Hippocampal formation (tissue), 2 donors: ENCODE measurements around the gene HAO1.
A peak's percentile ranks its signal among the peaks of the same experiment; 100 is the strongest.
"Not testable (repeated sequence)": the region's sequence is repeated elsewhere in the genome, so short reads cannot be mapped to it uniquely, and the experiment has no call there.

Experiments used
- DNase-seq, 2 donors: peaks; one replicate each; lab custom pipeline; 2025; lab: John Stamatoyannopoulos, UW

The HAO1 gene

DNA sequence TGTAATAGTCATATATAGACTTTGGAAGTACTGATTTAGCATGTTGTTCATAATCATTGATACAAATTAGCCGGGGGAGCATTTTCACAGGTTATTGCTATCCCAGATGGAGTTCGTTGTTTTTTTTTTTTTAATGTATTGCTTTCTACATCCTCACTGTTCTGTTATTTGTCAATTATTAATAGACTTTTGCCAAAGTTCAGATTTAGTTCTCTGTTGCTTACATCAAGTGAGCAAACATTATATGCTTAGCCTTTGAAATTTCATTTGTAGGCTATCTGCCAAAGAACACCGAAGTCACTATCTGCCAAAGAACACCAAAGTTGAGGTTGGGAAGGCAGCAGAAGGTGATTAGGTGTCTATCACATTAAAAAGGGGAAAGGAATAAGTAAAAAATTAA lies at the start of gene HAO1:
Gene HAO1 (minus strand): TSS at position 118 of the 400 bp plus-strand sequence. CDS start 36 bp downstream, at position 82.
- no peak for DNase-seq

DNA sequence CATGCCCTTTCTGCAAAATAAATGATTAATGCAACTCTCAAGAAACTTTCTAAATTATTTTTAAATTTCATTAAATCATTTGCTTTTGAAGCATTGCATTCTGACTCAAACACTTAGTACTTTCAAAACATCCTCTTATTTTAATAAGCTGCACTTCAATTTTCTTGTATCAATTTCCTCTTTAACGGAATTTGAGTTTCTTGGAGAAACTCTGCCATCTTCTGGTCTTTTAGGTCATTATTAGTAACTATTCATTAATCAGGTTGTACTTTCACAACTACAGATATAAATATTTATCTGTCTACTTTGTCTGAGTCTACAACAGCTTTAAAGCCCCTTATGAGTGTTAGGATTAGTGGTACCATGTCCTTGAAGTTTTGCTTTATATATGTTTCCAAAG lies 49.1 kb upstream of the HAO1 start:
- DNase-seq: no peak

- DNase-seq: no peak
Observed at GRCh38 chr20:7985916-7986315, 45.7 kb upstream of the HAO1 start.

- no peak for DNase-seq
Observed at GRCh38 chr20:7984192-7984591, 43.9 kb upstream of the HAO1 start.

DNA sequence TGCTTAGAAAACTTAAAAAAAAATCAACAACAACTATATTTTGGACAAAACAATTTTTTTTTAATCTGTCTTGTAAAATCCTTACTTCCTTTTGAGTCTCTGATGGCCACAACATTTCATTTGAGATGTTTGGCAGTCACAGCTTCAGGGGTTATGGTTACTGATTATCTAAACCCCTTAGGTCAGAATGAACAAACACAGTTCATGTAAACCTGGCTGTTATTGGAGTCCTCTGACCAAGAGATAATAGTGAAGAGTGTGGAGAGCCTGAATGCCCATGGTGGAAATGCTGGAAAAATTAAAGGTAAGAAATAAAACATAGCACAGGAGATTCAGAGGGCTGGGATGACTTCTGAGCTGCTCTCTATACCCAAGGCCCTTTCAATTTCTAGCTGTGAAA lies 41.1 kb upstream of the HAO1 start:
- no peak for DNase-seq

DNA sequence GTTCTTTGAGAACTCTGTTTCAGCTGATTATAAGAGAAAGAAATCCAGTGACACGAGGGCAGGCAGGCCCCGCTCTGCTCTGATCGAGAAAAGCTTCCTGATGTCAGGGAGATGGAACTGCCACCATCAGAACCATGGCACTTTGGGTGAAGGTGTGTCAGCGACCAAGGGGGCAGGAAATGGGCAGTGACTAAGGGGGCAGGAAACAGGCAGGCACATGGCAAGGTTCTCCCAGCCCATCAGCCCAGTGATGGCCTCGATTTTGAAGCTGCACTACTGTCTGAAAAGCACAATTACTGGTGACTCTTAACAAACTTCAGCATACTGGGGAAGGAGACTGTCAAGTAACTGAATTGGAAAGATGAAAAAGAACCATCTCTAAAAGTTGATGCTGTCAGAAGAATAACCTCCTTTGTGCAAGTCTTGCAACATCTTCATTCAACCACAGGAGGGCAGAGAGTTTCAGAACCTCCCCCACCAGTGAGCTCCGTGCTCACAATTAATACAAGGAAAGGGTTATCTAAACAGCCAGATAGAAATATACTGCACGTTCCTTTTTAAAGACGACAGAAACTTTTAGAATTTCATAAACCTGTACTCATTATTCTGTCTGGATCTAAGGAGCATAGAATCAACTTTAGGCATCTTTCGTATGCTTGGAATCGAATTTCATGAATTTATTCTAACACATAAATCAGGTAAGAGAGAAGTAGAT lies 40.2 kb upstream of the HAO1 start:
- DNase-seq: peak in 1 of 2 donors; percentile 54

- DNase-seq: no peak
Observed at GRCh38 chr20:7977709-7978108, 37.5 kb upstream of the HAO1 start.

GRCh38 chr20:7975851-7976414 lies 35.7 kb upstream of the HAO1 start:
- no peak for DNase-seq

GRCh38 chr20:7974785-7975435 lies 34.7 kb upstream of the HAO1 start:
- no peak for DNase-seq

- DNase-seq: no peak
Observed at GRCh38 chr20:7971536-7972280, 31.4 kb upstream of the HAO1 start.

DNA sequence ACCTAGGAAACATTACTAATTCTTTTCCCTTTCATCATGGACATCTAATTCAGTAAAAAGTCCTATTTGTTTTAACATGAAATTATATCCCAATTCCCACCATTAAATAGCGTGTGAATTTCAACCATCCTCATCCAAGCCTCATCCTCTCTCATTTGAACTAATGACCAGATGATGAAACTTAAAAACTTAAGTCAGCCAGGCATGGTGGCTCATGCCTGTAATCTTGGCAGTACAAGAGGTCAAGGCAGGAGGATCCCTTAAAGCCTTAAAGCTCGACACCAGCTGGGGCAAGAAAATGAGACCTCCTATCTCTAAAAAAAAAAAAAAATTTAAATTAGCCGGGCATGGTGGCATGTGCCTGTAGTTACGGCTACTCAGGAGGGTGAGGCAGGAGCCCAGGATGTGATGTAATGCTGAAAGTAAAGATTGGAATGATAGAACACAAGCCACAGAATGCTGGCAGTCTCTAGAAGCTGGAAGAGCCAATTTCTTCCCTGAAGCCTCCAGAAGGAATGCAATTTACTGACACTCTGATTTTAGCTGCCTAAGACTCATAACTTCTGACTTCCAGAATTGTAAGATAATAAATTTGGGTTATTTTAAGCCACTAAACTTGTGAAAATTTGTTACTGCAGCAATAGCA lies 27.1 kb upstream of the HAO1 start:
- no peak for DNase-seq

DNA sequence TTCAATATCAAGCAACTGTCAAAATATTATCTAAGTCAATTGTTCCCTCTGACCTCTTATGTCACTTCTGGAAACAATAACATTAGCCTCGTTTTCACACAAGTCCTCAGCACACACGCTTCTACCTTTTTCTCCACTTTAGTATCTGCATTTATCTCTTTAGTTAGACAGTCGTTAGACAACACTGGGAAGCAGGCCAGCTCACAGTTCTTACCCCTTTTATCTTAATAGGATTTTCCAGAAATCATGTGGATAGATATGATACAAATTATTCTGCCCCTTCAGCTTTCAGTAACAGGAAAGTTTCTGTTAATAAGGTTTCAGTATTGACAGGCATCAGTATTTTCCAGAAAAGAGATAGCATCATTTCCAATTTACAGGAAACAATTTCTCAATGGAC lies 25.9 kb upstream of the HAO1 start:
- no peak for DNase-seq

DNA sequence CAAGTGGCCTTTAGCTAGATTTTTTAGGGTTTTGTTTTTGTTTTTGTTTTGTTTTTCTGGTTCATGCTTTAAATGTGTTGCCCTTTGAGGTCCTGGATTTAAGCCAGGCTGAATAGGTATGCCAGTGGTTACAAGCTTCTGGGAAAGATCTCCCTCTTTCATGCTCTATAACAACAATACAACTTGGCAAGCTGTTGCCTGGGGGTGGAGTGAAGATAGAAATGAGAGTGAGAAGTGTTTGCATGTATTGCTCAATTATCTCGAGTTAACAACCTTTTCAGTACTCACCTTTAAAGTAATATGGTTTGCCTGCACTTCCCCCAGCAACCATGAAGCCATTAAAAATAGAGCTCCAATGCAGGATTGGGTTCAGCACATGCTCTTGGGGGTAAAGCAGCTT lies 19.2 kb upstream of the HAO1 start:
- DNase-seq: no peak

GRCh38 chr20:7956561-7956960 lies 16.3 kb upstream of the HAO1 start:
- DNase-seq: not testable (repeated sequence)

GRCh38 chr20:7950387-7950786 lies 10.1 kb upstream of the HAO1 start:
- DNase-seq: no peak

GRCh38 chr20:7943891-7944290 lies 3.6 kb upstream of the HAO1 start:
- no peak for DNase-seq

DNA sequence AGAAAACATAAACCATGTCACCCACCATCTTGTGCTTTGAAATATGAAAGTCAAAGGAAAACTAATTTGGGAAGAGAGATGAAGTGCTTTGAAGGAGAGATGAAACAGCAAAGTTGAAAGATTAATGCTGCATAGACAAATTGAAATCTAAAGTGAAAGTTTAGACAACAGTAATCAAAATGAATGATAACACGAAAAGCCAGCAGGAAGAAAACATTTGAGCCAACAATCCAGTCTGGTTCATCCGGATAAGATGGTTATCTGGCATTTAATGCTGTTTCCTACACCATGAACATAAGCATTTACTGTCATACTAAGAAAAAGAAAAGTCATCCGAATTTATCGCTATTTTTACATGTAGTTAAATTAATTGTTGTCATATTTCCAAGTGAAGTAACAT lies 595 bp downstream of the HAO1 start:
- DNase-seq: no peak

DNA sequence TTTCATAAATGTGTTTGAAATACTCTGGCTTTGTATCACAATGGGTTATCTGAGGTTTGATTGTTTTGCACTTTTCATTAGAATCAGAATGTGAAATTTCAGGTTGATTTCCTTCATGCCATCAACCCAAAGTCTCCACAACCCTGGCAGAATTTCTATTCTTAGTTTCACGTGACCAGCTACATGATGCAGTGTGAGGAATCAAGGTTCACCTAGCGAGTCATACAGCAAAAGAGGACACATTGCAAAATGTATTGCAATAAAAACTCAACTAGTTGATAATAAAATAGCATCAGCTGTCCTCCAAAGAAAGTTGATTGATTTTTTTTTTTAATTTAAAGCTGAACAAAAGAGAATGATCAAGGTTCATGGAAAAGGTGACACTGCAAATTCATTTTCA lies 2.2 kb downstream of the HAO1 start:
- no peak for DNase-seq

GRCh38 chr20:7937328-7937727 lies 2.9 kb downstream of the HAO1 start:
- DNase-seq: no peak

DNA sequence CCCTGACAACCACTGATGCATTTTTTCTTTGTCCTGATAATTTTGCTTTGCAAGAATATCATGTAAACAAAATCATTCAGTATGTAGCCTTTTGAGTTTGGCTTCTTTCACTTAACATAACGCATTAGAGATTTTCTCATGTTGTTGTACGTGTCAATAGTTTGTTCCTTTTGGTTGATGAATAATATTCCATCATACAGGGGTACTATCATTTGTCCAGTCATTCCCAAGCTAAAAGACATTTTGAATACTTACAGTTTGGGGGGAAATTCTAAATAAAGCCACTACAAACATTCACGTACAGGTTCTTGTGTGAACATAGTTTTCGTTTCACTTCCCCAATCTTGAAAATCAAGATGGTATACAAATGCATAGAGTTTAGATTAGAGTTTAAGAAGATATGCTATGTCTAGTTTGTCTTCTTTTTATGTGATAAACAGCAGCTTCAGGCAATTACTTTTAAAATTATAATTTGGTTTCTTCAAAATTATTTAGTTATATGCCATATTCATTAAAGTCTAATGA lies 5.2 kb downstream of the HAO1 start:
- DNase-seq: no peak

DNA sequence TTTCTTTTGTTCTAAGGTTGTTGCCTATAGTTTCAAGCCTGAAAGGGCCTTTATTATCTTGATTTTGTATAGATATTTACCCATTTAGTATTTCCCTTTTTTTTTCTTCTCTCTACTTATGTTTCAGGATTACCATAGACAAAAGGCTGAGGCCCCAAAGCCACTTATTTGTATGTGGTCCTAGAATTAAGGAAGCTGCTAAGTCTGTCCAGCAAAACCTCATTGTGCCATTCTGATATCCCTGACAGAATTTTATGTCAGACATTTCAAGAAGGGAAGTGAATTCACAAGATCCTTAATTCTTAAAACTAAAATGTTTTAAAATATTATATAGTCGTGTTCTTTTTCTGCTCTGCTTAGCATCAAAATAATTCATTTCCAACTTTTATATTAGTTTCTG lies 6.9 kb downstream of the HAO1 start:
- no peak for DNase-seq

- no peak for DNase-seq
Observed at GRCh38 chr20:7930343-7930742, 9.9 kb downstream of the HAO1 start.
